H1 (cell line): ENCODE data around the gene PTK6. TPM values are rescaled to one million over a fixed set of nuclear protein-coding genes. Genes with fewer than 3 reads are reported as not detected.

Experiments
- ATF2 ChIP-seq: IDR thresholded peaks from 2 replicates; pipeline ENCODE4 v1.6.1; 2012; ENCODE audit warnings: low read length, inconsistent platforms
- CHD7 ChIP-seq: fragments of 300-600 bp; sonication (generic); IDR thresholded peaks from 2 replicates; pipeline ENCODE4 v1.7.1; 2012; ENCODE audit warnings: low read length, moderate library complexity, mild to moderate bottlenecking, inconsistent platforms; ENCODE audit not compliant: insufficient replicate concordance
- CREB1 ChIP-seq: IDR thresholded peaks from 2 replicates; pipeline ENCODE4 v1.6.1; 2012; ENCODE audit warnings: inconsistent platforms
- MAX ChIP-seq: IDR thresholded peaks from 2 replicates; pipeline ENCODE4 v1.6.1; 2012; ENCODE audit warnings: inconsistent platforms
- SIN3A ChIP-seq, 2 experiments: IDR thresholded peaks in 1 of 2; conservative IDR thresholded peaks in 1 of 2; 2 replicates each; pipeline ENCODE4 v1.6.1; 2011 to 2012; ENCODE audit warnings: low read length in 2 of 2, improper control_type of control experiment in 1 of 2, low read depth in 1 of 2, mild to moderate bottlenecking in 1 of 2
- SIRT6 ChIP-seq: IDR thresholded peaks from one replicate; pipeline ENCODE4 v1.7.1; 2012; ENCODE audit warnings: low read length, inconsistent platforms
- TEAD4 ChIP-seq: IDR thresholded peaks from 2 replicates; pipeline ENCODE4 v1.6.1; 2012; ENCODE audit warnings: low read depth, low read length, inconsistent platforms, mixed read lengths
- polyA plus RNA-seq, 7 experiments: library from polyadenylated mRNA; depleted of rRNA in 3 of 7; stranded (reverse) in 5 of 7; unstranded in 2 of 7; fragments of >200 nt in 5 of 7; fragments of 200-250 nt in 2 of 7; gene quantifications; 1 replicate in 5 of 7; 2 replicates in 1 of 7; 4 replicates in 1 of 7; pipeline versions ENCODE4 v1.2.1 to v1.2.3, GENCODE V29; 2011 to 2013; ENCODE audit warnings: missing spikeins in 2 of 7, mixed read lengths in 2 of 7
- total RNA-seq: library from RNA; stranded (reverse); fragmentation: NEBNext Ultra II Directional; extraction: Animal tissue kit (Norgen Biotek cat#: 25700); gene quantifications from 2 replicates; pipeline ENCODE4 v1.2.1, GENCODE V29; 2021

The PTK6 gene
- total and polyA plus RNA-seq, 2 of the 8 experiments (the other 6 are each of a cell fraction or from before 2014, with no cell fraction given) = 0.12 to 0.19 TPM

GRCh38 chr20:63530788-63531160, 6.4 kb downstream of the PTK6 start (continued):
- TF ChIP-seq SIN3A (conservative IDR thresholded peaks at IDR 0.05 in 1 of 2, IDR thresholded peaks at IDR 0.05 in 1 of 2; ENCODE audit: low read depth in 1 of 2, low read length in 2 of 2) (no peak), TEAD4 (no peak), MAX (no peak), CREB1 (no peak), ATF2 (no peak), CHD7 (no peak), SIRT6 (no peak)
